ENCODE measurements around the gene TSACC.

TSACC gene

DNA sequence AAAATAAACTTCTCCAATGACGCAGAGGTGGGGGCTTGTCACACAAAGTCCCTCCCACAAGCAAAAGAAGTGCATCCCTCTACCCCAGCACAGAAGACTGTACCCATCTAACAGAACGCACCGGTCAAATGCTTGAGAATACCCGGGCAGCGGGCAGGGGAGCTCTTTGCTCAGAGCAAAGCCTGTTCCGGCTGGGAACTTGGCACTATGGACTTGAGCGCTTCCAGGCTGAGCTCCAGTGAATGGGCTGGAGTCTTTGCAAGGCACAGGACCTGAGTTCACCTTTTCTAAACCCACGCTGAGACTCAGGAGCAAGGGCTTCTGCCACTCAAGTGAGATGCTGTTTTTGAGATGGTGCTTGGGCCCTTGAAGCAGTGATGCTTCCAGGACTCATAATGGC is 51.0 kb downstream of the TSACC start:
- H3K27me3 ChIP-seq (ENCODE audit: control insufficient read depth, insufficient read depth, low read length): peaks cover 68% of the 10 kb centered on the region
- no peak overlapping the region for H3K9ac ChIP-seq (ENCODE audit: low read depth, low read length)
- no peaks in the 10 kb centered on the region for H3K9me3 ChIP-seq (ENCODE audit: control insufficient read depth, insufficient read depth, low read length)

DNA sequence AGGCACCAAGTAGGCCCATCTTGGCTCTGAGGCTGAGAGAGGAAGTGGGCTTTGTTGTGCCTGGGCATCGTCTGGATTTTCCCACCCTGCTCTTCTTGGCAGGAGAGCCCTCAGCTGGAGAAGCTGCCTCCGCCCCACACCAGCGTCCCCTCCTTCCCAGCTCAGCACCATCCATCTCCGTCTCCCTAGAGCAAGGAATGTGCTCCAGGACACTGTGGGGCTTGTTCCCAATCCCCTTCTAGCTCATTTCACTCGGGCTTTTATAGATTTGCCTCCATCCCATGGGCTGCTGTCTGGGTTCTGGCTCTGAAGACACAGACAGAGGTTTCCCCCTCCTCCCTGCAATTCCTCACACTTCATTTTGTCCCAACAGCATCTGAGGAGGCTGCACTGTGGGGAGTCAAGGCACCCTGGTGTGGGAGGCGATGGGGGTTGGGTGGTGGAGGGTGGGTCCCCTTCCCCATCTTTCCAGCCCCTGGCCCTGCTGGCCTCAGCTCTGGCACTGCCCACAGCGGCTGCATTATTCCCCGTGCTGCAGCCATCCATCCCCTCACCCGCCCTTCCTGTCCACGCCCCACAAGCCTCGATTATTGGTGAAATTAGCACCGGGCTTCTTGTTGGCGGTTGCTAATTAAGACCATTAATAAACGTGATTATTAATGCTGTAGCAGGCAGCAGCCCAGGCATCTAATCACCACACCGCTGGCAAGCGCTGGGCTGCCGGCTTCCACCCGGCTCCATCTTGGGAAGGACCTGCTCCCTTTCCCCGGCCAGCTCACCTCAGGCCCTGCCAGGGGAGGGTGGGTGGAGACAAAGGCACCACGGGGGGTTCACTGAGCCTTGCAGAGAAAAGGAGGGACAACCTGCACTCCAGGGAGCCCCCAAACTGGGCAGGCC is 52.4 kb downstream of the TSACC start:
- Histone ChIP-seq H3K4me3 (ENCODE audit: low read depth, low read length) (no peak overlapping the region), H3K9ac (ENCODE audit: low read depth, low read length) (no peak overlapping the region), H3K36me3 (ENCODE audit: control insufficient read depth, insufficient read depth, low read length) (no peaks in the 10 kb centered on the region), H3K9me3 (ENCODE audit: control insufficient read depth, insufficient read depth, low read length) (no peaks in the 10 kb centered on the region), H3K27me3 (ENCODE audit: control insufficient read depth, insufficient read depth, low read length) (peaks cover 64% of the 10 kb centered on the region), H3K4me1 (ENCODE audit: control insufficient read depth, insufficient read depth, low read length) (peaks cover 30% of the 10 kb centered on the region)

More for the DNA sequence above, 51.0 kb downstream of the TSACC start:
- Histone ChIP-seq H3K4me1 (ENCODE audit: control insufficient read depth, insufficient read depth, low read length) (peaks cover 30% of the 10 kb centered on the region), H3K4me3 (ENCODE audit: low read depth, low read length) (peak overlapping the region; percentile 48), H3K36me3 (ENCODE audit: control insufficient read depth, insufficient read depth, low read length) (no peaks in the 10 kb centered on the region)

DNA sequence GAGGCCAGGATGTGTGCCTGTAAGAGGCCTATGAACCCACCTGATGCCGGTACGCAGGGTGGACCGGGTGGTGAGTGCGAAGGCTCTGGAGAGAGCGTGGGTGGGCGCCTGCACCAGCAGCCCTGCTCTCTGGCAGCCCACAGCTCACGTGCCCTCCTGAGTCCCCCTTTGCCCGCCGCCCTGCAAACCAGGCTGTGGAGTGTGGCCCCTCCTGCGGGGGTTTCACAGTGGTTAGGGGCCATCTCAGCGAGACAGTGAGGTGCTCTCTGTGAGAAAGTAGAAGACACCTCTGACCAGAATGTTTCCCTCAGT is 53.0 kb downstream of the TSACC start:
- H3K4me3 ChIP-seq (ENCODE audit: low read depth, low read length): no peak overlapping the region
- peaks cover 58% of the 10 kb centered on the region for H3K27me3 ChIP-seq (ENCODE audit: control insufficient read depth, insufficient read depth, low read length)
- no peaks in the 10 kb centered on the region for H3K9me3 ChIP-seq (ENCODE audit: control insufficient read depth, insufficient read depth, low read length)
- no peak overlapping the region for H3K9ac ChIP-seq (ENCODE audit: low read depth, low read length)
- H3K36me3 ChIP-seq (ENCODE audit: control insufficient read depth, insufficient read depth, low read length): no peaks in the 10 kb centered on the region
- peaks cover 30% of the 10 kb centered on the region for H3K4me1 ChIP-seq (ENCODE audit: control insufficient read depth, insufficient read depth, low read length)

DNA sequence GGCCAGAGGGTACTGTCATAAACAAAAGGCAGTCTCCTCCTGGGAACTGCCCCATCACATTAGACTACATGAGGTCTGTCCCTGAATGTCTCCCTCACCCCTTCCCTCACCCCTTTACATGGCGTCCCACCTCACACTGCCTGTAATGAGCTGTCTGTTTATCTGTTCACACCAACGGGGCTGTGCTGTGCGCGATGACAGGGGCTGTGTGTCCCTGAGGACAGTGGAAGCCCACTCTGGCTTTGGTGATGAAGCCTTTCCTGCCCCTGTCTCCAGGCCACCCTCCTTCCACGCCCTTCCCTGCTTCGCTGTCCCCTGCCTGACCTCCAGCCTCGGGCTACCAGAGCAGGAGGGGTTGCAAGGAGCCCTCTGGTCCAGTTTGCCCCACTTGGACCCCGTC is 53.4 kb downstream of the TSACC start:
- no peak overlapping the region for H3K9ac ChIP-seq (ENCODE audit: low read depth, low read length)
- H3K4me1 ChIP-seq (ENCODE audit: control insufficient read depth, insufficient read depth, low read length): peaks cover 30% of the 10 kb centered on the region
- peaks cover 54% of the 10 kb centered on the region for H3K27me3 ChIP-seq (ENCODE audit: control insufficient read depth, insufficient read depth, low read length)
- no peaks in the 10 kb centered on the region for H3K36me3 ChIP-seq (ENCODE audit: control insufficient read depth, insufficient read depth, low read length)
- H3K4me3 ChIP-seq (ENCODE audit: low read depth, low read length): no peak overlapping the region
- no peaks in the 10 kb centered on the region for H3K9me3 ChIP-seq (ENCODE audit: control insufficient read depth, insufficient read depth, low read length)

DNA sequence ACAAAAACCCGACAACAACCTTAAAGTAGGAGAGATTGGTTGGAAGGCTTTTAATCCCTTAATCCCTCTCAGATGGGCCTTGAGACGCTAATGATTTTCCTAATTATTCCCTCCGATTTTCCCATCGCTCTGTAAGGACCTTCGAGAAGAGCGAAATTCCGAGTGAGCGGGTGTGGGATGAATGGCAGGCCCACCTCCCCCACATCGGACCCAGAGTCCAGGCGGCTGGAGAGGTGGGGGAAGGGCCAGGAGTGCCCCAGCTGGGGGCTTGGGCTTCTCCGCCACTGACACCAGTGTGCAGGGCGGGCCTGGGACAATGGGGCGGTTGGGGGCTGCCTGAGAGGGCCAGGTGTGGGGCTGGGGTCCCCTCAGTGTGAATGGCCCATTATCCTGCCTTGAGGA is 54.1 kb downstream of the TSACC start:
- H3K9me3 ChIP-seq (ENCODE audit: control insufficient read depth, insufficient read depth, low read length): no peaks in the 10 kb centered on the region
- H3K9ac ChIP-seq (ENCODE audit: low read depth, low read length): no peak overlapping the region
- H3K36me3 ChIP-seq (ENCODE audit: control insufficient read depth, insufficient read depth, low read length): no peaks in the 10 kb centered on the region
- H3K4me1 ChIP-seq (ENCODE audit: control insufficient read depth, insufficient read depth, low read length): peaks cover 30% of the 10 kb centered on the region
- peak overlapping the region; percentile 8 for H3K4me3 ChIP-seq (ENCODE audit: low read depth, low read length)
- peaks cover 47% of the 10 kb centered on the region for H3K27me3 ChIP-seq (ENCODE audit: control insufficient read depth, insufficient read depth, low read length)

DNA sequence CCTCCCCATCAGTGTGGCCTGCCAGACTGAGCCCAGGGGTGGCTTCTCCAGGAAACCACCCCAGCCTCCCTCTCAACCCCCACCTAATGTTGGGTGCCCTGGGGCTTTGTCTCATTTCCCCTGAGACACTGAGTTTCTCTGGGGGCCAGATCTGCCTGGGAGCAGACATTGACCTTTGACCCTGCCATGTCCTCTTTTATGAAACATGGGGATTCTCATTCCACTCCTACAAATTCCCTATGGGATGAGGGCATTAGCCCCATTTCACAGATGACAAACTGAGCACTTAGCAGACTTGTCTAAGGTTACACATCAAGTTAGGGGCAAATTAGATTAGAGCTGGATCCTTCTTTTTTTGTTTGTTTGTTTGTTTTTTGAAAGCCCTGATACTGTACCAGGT is 54.8 kb downstream of the TSACC start:
- Histone ChIP-seq H3K27me3 (ENCODE audit: control insufficient read depth, insufficient read depth, low read length) (peaks cover 40% of the 10 kb centered on the region), H3K4me3 (ENCODE audit: low read depth, low read length) (no peak overlapping the region), H3K36me3 (ENCODE audit: control insufficient read depth, insufficient read depth, low read length) (no peaks in the 10 kb centered on the region), H3K9ac (ENCODE audit: low read depth, low read length) (no peak overlapping the region), H3K9me3 (ENCODE audit: control insufficient read depth, insufficient read depth, low read length) (no peaks in the 10 kb centered on the region), H3K4me1 (ENCODE audit: control insufficient read depth, insufficient read depth, low read length) (peaks cover 30% of the 10 kb centered on the region)

DNA sequence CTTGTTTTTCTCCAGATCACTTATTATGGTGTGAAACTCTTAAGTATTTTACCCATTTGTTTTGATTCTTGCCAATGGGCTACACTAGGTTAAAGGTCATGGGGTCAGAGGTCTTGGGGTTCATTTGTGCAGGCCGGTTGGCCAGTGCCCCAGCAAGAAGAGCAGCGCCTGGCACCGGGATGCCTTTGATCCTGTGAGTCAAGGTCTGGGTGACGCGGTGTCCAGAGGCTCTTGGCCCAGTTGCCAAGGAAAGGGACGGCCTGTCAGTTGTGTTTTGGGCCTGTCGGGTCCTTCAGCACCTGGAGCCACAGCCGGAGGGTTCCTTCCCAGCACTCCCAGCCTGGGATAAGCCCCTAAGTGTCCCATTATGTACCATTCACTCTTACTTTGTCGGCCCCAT is 55.8 kb downstream of the TSACC start:
- Histone ChIP-seq H3K4me3 (ENCODE audit: low read depth, low read length) (no peak overlapping the region), H3K27me3 (ENCODE audit: control insufficient read depth, insufficient read depth, low read length) (peaks cover 33% of the 10 kb centered on the region), H3K4me1 (ENCODE audit: control insufficient read depth, insufficient read depth, low read length) (peaks cover 27% of the 10 kb centered on the region), H3K36me3 (ENCODE audit: control insufficient read depth, insufficient read depth, low read length) (no peaks in the 10 kb centered on the region), H3K9ac (ENCODE audit: low read depth, low read length) (no peak overlapping the region), H3K9me3 (ENCODE audit: control insufficient read depth, insufficient read depth, low read length) (no peaks in the 10 kb centered on the region)

DNA sequence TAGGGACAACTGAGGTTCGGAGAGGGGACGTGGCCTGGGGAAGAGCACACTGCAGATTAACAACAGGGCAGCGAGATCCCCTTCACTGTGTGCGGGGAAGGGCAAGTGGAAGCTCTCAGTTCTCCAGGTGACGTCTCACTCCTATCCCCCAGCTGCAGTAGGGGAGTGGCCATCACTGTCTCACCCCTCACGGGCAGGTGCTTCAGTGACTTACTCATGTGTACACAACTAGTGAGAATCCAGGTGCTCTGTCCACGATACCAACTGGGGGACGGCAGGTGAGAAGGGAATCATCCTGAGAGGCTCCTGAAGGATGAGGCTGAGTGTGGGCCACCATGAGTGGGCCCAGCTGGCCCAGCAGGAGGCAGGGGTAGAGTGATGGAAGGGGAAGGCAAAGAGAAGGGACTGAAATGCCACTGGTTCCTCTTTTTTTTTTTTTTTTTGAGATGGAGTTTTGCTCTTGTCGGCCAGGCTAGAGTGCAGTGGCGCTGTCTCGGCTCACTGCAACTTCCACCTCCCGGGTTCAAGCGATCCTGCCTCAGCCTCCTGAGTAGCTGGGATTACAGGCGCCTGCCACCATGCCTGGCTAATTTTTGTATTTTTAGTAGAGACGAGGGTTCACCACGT is 56.6 kb downstream of the TSACC start:
- no peaks in the 10 kb centered on the region for H3K9me3 ChIP-seq (ENCODE audit: control insufficient read depth, insufficient read depth, low read length)
- H3K27me3 ChIP-seq (ENCODE audit: control insufficient read depth, insufficient read depth, low read length): peaks cover 27% of the 10 kb centered on the region

More for the DNA sequence above, 56.6 kb downstream of the TSACC start:
- Histone ChIP-seq H3K4me1 (ENCODE audit: control insufficient read depth, insufficient read depth, low read length) (peaks cover 33% of the 10 kb centered on the region), H3K36me3 (ENCODE audit: control insufficient read depth, insufficient read depth, low read length) (no peaks in the 10 kb centered on the region), H3K4me3 (ENCODE audit: low read depth, low read length) (no peak overlapping the region), H3K9ac (ENCODE audit: low read depth, low read length) (no peak overlapping the region)
